Esophagus mucosa (tissue), 1 donor: ENCODE results near the gene CERK. TPM values are rescaled to one million over a fixed set of nuclear protein-coding genes. Genes with fewer than 3 reads are reported as not detected.
A peak's percentile ranks its signal among the peaks of the same experiment; 100 is the strongest.

ENCODE experiments used
- ATAC-seq: fragments of 200-7000 bp; cut with Tn5 transposase; one replicate; pipeline ENCODE4 v1.9.1; 2020
- total RNA-seq: library from RNA; stranded (reverse); gene quantifications from one replicate; pipeline ENCODE4 v1.2.4, GENCODE V29; 2023
- donor health status: DM: yes; HTN: yes; CAD: no.

CERK gene
- total RNA-seq, 1 donor from 2014 or later: 21.9 TPM

DNA sequence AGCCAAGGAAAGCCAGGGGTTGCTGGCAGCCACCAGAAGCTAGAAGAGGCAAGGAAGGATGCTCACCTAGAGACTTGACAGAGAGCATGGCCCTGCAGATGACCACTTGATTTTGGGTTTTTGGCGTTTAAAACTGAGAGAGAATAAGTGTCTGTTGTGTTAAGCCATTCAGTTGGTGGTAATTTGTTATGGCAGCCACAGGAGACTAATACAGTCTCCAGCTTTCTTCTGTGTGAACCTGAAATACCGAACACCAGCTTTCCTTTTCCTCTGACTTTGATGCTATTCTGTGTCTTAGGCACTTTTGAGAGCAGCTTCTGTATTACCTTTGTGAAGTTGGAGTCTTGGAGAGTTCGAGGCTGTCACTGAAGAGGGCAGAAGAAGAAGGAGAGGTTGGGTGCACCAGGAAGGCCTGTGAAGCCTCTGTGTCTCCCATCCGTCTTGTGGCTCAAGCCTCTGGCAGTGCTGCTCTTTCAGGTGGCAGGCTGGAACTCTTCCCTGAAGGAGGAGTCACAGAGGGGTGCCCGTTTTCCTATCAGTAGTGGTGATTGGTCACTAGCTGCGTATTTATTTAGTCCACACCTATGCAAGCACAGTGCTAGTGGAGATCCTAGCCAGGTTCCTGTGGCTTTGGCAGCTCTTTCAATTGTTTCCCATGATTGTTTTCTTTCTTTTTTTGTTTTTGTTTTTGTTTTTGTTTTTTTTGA lies 26.9 kb upstream of the CERK start:
- ATAC-seq: no peak

DNA sequence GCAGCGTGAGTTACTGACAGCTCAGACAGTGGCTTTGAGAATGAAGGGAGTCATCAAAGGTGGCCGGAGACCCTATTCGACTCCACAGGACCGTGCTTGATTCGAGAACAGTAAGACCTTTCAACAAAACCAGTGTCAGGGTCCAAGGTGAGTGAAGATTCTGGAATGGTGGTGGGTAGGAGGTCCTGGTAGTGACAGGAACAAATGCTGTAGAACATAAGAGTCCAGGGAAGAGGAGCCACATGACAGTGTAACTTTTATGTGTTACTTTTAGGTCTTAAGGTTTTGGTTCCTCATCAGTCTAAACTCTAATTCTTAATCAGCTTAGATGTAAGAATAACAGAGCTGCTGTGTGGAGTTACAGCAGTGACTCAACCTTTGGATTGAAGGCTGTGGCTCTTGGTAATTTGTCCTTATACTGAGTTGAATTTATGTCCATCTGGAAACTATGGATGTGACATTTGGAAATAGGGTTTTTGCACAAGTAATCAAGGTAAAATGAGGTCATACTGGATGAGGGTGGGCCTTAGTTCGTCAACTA lies 26.2 kb upstream of the CERK start:
- no peak for ATAC-seq

DNA sequence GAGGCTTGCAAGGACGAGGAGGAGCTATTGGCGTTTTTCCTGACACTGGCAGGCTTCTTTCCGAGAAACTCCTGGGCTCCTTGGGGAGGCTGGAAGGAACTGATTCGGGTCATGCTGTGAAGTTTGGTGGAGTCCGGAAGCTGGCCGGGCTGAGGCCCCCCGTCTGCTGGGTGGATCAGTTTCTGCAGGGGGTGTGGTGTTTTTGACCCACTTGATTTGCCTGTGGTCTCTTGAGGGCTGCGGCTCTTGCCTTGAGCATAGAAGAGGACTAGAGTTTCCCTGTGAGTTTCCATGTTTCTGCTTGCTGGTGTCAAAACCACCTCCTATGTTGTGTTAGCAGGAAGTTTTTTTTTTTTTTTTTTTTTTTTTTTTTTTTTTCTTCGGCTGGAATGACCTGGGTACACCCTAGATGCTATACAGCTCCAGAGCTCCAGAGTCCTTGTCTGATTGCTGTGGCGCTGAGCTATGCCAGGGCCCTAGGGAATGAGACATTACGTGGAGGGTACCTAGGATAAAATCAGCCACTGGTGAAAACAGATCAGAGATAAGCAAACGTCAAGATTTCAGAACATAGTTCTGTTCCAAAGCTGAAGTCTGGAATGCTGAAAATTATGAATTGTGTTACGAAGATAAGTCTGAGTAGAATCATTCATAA lies 25.1 kb upstream of the CERK start:
- ATAC-seq: peak; percentile 43

DNA sequence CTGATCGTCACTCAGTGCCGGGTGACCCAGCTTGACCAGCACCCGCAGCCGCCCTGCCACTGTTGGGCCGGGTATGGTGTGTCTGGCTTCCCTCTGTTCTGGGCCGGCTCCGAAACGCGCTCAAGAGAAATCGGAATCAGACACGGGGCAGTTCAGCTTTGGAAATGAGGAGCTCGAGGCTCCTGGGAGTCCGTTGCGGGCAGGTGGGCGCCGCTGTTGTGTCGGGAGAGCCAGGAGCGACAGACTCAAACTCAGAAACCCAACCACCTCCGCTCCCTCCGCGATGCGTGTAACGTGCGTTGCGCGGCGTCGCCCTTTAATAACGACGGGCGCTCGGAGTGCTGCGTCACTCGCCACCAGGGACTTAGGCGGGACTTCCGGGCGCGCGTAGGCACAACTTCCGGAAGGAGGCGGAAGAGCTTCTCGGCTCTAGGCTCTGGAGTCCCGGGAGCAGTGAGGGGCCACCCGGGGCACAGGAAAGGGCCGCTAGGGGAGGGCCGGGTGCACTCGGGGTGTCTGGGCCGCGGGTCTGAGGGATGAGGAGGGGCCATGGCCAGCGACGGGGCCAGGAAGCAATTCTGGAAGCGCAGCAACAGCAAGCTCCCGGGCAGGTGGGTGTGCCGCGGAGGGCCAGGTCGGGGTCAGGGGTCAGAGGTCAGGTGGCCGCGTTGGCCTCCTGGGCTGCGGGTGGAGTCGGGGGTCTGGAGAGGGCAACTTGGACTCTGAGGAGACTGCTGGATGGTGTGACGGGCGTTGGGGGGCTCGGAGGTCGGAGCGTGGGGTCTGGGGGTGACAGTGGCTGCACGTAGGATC lies 24.4 kb upstream of the CERK start, which contains the start of gene TBC1D22A:
Gene TBC1D22A, plus strand, starts transcription at position 413 of the 813 bp plus-strand sequence. Its CDS starts 137 bp downstream, at position 550.
- ATAC-seq: peak; percentile 93

DNA sequence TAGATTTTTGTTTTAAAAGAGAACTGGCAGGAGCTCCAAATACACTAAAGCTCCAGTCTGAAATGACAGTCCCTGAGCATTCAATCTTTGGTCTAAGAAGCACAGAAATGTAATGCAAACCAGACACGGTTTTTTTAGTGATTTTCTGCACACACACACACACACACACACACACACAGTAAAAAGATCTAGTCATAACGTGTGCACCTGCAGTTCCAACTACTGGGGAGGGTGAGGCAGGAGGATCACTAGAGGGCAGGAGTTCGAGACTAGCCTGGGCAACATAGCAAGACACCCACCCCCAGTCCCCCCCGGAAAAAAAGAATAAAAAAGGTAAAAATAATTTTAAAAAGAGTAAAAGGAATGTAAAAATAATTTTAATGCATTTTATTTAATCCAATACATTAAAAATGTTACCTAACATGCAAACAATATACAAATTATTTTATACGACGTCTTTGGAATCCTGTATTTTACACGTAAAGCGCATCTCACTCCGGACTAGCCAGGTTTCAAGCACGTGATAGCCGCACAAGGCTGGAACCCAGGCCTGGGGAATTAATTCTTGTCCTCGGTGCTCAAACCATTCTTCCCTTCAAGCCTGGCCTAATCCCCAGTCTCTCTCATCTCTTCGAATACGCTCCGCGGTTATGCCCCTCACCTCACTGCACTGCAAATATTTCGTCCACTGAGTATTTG lies 23.6 kb upstream of the CERK start:
- ATAC-seq: no peak

DNA sequence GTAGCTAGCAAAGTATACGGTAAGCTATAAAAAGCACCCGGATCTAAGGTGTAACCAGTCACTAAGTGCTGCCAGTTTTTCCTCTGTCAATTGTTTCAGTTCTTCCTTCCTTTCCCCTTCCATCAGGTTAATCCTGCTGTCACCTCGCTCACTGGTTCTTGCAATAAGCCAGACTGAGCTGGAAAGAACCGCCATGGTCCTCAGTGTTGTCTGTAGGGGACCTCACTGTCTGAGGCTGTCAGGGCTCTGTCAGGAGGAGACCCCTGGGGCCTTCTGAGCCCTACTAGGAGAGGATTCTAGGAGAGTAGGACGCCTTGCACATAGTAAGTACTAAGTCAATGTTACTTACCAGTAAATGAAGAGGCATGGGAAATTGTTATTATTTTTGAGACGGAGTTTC lies 23.0 kb upstream of the CERK start:
- no peak for ATAC-seq

DNA sequence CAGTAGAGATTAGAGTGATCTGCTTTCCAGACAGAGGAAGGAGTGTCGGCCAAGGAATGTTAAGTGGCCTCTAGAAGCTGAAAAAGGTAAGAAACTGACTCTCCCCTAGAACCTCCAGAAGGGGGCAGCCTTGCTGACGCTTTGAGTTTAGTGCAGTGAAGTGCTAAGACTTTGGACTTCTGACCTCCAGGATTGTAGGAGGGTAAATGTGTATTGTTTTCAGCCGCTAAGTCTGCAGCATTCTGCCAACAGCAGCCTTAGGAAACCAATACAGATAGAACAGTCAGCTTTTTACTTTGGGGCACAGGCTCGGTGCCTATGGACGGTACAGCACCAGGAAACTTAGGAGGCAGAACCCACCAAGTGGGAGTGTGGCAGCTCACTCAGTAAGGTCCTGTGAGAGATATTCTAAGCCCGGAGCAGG lies 20.8 kb upstream of the CERK start:
- ATAC-seq: no peak

DNA sequence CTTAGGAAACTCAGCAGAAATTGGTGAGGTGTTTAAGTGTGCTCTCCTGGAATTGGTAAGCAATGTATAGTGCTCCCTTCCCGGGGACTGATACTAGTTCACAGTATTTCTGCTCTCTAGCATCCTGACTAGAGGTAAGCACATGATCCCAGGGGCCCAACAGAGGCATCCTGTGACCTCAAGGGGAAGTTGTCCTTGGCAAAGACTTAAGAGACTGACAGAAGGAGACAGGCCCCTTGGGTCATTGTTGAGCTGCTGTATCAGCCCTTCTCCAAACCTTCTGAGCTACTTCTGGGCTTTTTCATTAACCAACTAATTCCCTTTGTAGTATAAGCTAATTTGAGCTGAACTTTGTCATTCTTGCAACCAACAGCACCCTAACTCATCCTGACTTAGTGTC lies 20.1 kb upstream of the CERK start:
- ATAC-seq: no peak

DNA sequence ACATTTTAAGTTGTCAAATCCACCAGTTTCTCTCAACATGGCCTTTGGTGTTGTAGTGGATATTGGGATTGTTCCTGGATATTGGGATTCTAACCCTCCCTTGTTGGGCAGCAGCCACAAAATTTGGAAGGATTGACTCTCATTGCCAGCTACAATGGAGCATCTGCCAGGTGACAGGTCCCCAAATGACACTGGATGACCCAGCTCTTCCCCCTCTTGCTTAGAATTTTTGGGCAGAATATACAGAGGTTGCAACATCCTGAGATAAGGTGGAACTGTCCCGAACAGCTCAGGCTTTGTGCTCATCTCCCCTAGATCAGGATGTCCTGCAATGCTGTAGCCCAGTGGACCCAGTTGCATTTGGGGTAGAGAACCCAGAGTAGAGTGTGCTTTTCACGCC lies 19.1 kb upstream of the CERK start:
- ATAC-seq: no peak

DNA sequence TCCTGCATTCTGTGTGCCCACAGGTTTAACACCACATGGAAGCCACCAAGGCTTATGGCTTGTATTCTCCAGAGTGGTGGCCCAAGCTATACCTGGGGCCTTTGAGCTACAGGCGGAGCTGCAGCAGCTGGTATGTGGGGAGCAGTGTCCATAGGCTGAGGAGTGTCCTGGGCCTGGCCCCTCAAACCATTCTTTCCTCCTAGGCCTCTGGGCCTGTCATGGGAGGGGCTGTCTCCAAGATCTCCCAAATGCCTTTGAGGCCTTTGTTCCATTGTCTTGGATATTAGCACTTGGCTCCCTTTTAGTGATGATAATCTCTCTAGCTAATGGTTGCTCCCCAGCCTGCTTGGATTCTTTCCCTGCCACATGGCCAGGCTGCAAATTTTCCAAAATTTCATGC lies 18.0 kb upstream of the CERK start:
- ATAC-seq: no peak

DNA sequence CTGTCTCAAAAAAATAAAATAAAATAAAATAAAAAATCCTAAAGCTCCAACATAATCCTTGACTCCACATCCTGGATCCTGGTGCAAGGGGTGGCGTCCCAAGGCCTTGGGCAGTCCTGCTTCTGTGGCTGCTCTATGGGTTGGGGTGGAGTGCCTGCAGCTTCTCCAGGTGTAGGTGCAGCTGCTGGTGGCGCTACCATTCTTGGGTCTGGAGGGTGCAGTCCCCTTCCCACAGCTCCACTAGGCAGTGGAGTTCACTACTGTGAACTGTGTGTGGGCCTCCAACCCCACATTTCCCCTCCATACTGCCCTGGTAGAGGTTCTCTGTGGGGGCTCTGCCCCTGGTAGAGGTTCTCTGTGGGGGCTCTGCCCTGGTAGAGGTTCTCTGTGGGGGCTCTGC lies 17.5 kb upstream of the CERK start:
- ATAC-seq: no peak

DNA sequence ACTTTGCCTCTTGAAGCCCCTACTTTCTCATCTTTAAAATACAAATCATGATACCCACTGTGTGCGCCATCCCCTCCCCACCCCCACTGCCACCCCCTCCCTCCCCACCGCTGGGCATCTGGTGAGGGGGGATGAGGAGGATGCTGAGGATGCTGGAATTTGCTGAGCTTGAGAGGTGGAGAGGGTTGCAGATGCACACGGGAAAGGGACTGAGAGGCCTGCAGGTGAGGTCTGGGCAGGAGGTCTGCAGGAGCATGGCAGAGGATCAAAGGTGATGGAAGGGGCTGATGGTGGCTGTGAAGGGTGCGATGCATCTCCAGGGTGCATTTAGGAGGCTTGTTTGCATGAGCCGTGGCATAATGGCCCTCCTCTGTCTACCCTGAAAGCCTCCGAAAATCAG lies 16.8 kb upstream of the CERK start:
- ATAC-seq: no peak

DNA sequence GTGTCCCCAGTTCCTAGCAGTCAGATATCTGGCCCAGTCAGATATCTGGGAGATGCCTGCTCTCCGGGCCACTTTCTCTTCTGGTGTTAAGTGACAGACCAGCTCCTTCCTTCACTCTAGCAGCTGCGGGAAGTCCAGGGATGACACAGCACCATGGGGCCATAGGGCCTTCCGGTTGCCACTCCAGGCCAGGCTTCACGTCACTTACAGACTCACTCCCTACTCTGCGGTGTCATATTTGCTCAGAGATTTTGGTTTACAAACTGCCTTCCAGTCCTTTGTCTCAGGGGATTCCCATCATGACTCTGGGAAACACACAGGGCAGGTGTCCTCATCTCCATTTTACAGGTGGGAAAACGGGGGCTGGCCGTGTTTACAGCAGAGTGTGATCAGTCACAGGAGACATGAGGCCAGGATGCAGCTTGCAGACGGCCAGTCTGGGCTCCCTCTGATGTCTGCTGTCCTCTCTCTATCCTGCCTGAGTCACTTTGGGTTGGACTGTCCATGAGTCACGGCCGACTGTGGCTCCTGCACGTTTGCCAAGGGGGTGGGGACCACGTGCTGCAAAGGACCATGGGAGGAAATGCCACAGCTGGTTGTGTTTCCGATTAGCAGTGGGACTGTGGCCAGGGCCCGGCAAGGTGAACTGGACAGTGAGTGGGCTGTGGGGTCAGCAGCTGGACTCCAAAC lies 16.2 kb upstream of the CERK start:
- peak; percentile 89 for ATAC-seq

DNA sequence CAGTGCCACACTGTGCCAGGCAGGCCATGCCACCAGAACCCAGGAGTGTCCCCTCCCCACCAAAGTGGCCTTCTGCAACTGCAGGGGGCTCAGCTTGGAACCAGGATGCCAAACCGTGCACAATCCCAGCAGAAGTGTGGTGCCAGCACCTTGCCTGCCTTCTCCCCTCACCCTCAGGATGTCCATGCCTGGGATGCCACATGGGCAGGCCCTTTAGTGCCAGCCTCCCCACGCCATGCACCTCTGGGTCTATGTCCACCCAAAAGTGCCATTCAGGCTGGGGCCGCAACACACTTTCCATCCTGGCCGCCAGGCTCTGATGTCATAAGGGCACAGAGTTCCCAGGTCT lies 15.7 kb upstream of the CERK start:
- no peak for ATAC-seq

DNA sequence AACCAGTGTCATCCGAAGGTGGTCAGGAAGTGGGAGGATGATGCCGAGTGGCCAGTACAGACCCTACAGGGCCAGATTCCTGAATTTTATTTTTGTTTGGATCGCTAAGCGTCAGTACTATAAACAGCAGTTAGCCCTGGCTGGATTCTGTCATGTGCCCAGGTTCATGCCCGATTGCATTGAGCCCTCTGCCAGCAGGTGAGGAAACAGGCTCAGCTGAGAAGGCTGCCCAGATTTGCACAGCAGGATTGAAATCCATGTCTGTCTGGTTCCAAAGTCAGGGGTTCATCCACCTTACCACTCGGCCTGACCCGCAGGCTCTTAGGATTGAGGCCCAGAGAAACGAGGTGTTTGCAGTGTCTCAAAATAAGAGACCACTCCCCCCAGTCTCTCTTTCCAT lies 15.3 kb upstream of the CERK start:
- no peak for ATAC-seq

DNA sequence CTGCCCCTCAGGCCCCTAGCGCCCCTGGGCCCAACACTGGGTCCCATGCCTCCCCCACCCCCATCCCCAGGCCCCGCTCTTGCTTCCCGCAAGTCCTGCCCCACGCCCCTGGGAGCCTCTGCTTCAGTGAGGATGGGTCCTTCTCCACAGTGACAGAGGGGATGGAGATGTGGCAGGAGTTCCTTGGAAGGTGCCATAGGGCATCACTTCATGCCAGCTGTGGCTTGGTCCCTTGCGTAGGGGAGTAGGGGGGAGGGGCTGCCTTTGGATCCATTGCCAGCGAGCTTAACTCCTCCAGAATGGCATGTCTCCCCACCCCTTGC lies 14.9 kb upstream of the CERK start:
- ATAC-seq: no peak

DNA sequence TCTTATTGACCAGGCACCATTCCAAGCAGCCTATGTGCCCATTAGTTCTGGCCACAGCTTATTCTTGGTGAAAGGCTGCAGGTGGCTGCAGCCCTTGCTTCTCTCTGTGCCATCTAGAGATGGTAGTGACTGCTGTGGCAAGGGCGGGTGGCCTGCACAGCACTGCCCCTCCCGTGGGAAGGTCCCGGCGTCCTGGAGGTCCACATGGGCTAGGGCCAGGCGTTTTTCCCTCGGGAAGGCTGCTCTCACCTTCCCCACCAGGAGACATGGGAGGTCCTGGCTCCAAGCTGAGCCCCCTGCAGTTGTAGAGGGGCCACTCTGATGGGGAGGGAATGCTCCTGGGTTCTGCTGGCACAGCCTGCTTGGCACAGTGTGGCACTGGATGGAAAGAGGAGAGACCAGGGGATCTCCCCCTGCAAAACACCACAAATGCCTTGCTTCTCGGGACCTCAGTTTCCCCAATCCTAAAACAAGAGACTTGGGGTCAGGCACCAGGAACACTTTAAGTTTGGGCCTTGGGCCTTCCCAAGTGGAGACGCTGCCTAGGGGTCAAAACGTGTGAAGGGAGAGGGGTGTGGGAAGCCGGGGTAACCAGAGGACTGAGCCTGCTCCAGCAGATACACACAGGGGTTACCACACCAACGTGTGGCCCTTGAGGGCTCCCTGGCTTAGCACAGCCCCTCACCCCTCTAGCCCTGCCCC lies 14.4 kb upstream of the CERK start:
- no peak for ATAC-seq

DNA sequence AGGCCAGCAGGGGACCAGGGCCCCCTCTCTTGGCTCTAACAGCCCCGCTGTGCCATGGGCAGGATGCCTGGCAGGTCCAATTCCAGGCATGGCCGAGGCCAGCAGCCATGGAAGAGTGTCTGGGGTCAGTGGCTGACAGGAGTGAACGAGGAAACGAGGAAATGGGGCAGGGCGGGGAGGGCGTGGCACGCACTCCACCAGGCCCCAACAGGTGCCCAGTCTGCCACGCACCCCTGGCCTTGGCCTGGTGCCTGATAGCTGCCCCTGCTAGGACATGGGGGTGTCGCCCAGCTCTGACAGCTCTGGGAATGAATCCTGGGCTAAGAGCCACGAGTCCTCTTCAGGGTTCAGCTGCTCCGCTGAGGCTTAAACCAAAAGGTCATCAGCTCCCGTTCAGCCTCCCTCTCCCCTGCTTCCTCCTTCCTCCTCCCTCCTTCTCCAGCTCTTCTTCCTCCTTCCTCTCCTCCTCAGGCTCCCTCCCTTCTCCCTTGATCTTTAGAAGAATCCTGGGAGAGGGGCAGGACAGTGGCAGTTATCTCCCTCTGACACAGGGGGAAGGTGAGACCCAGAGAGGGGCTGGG lies 12.9 kb upstream of the CERK start:
- peak; percentile 34 for ATAC-seq

DNA sequence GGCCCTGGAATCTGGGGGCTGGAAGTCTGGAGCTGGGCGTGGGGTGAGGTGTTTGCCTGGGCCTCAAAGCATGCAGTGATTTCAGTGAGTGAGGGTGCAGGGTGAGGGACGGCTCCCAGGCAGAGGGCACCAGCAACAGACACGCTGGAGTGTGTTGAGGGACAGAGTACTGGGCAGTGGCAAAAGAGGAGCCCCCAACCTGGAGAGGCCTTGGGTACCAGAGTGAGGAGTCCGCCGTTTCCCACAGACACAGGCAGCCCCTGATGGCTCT lies 12.4 kb upstream of the CERK start:
- no peak for ATAC-seq

DNA sequence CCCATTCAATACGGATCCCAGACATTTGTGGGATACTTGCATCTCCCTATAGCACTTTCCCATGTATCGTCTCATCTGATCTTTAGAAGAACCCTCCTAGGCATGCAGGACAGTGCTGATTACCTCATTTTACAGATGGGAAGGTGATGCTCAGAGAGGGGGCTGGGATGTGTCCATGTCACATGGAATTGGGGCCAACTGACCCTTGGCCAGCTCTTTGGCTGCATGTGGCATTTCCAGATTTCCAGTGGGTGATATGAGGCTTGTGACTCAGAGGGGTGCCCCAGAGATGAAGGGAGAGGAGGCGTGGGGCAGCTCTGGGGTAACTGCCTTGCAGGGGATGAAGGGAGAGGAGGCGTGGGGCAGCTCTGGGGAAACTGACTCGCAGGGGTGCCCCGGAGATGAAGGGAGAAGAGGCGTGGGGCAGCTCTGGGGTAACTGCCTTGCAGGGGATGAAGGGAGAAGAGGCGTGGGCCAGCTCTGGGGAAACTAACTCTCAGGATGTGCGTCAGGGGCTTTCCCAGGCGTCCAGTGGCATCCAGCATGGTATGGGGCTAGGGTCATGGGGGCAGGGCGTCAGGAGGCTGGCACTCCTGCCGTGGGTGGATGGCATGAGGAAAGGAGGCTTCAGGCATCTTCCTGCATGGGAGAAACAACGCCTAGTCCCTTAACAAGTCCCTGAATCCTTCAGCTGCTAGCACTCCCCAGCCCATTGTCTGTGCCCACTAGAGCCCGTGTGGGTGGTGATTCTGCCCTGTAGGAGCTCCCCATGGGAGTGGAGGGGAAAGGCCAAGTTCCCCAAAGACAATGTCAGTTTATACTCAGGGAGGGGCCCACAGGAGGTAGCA lies 11.9 kb upstream of the CERK start:
- ATAC-seq: no peak
